Cardiac fibroblast (primary cell): ENCODE measurements around the gene BRMS1.

ENCODE experiments used
- DNase-seq, 2 donors: peaks; one replicate each; pipeline versions ENCODE4 v3.0.0 to v3.0.0-alpha.2; 2010; ENCODE audit warnings: low read depth in 2 of 2
- H3K4me3 ChIP-seq, 2 donors: replicated peaks in 1 of 2; 1 replicate in 1 of 2; 2 replicates in 1 of 2; pipeline ENCODE4 v1.5.1; 2011; ENCODE audit warnings: low read depth in 2 of 2, low read length in 2 of 2, mild to moderate bottlenecking in 2 of 2, moderate library complexity in 1 of 2
- CTCF ChIP-seq: IDR thresholded peaks from one replicate; pipeline ENCODE4 v1.5.1; 2011; ENCODE audit warnings: low read depth, mild to moderate bottlenecking, low read length, inconsistent platforms

Gene BRMS1

GRCh38 chr11:66339162-66339675, 5.7 kb downstream of the BRMS1 start:
- no peak for TF ChIP-seq CTCF

GRCh38 chr11:66338276-66339161, 6.4 kb downstream of the BRMS1 start:
- H3K4me3 ChIP-seq = no peak overlapping the region
- no peak for TF ChIP-seq CTCF
- no peak for DNase-seq

More at GRCh38 chr11:66339162-66339675, 5.7 kb downstream of the BRMS1 start:
- no peak overlapping the region for H3K4me3 ChIP-seq
- no peak for DNase-seq

- no peak for TF ChIP-seq CTCF
- DNase-seq = no peak
- no peak overlapping the region for H3K4me3 ChIP-seq
Observed at GRCh38 chr11:66337103-66337899, 7.6 kb downstream of the BRMS1 start.

DNA sequence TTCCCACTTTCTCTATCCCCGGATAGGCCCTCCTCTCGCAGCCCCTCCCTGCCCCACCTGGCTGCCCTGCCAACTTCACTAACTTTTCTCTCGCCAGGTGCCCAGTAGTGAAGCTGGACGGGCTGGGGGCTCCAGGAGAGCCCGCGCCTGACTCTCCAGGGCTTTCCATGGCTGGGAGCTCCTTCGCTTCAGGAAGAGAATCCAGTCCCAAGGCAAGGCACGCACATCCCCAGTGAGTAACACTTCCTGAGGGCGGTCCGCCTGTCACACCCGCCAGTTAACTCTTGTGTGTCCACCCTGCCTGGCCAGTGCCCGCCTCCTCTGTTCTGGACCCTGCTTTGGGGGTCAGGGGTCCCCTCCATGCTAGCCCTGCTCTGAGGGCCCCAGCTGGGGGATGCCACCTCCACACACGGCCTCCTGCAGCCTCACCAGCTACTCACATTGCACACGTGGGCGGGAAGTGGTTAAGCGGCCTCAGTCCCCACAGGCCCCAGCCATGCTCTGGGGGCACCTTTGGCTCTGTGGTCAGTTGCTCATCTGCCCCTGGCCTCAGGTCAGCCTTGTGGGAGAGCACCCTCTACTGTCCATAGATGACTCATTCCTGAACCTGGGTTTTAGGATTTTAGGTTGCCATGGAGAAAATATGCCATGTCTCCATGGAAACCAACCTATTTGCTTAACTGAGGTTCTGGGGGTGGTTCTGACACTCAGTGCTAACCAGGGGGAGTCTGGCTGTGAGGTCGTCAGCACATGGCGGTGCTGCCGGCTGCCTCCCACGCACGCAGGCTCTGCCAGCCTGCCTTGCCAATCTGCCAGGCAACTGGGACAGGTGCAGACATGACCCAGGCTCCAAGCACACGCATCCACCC, 8.4 kb downstream of the BRMS1 start, which contains the start of gene RIN1:
Gene RIN1, minus strand, starts transcription at position 201 of the 869 bp plus-strand sequence. Its CDS starts 32 bp downstream, at position 169.
- TF ChIP-seq CTCF = no peak
- peak within 1 kb of the TSS; percentile 68 to 74 for H3K4me3 ChIP-seq
- peak; percentile 96 to 99 for DNase-seq

GRCh38 chr11:66335531-66336233, 9.2 kb downstream of the BRMS1 start:
- DNase-seq = peak; percentile 66 to 75
- TF ChIP-seq CTCF = peak; percentile 5
- H3K4me3 ChIP-seq = peak overlapping the region; percentile 68 to 74
